Activated CD4-positive, alpha-beta T cell treated with anti-CD3 and anti-CD28 coated beads, Interleukin-2, amount 50 U/mL, for 16 hours (primary cell): Measurements from ENCODE around the gene HNRNPUL2.
"Not testable (repeated sequence)": the region's sequence is repeated elsewhere in the genome, so short reads cannot be mapped to it uniquely, and the experiment has no call there.

Experiments
- DNase-seq: peaks from one replicate; pipeline ENCODE4 v3.0.0-alpha.2; 2020

Gene HNRNPUL2

GRCh38 chr11:62726156-62726914, 922 bp downstream of the HNRNPUL2 start:
- no peak for DNase-seq

GRCh38 chr11:62725646-62726045, 1.6 kb downstream of the HNRNPUL2 start:
- DNase-seq = no peak

GRCh38 chr11:62724171-62724570, 3.1 kb downstream of the HNRNPUL2 start:
- no peak for DNase-seq

- DNase-seq = no peak
Observed at GRCh38 chr11:62721994-62722393, 5.3 kb downstream of the HNRNPUL2 start.

GRCh38 chr11:62719302-62719978, 7.8 kb downstream of the HNRNPUL2 start:
- peak; percentile 39 for DNase-seq

GRCh38 chr11:62716816-62717215, 10.4 kb downstream of the HNRNPUL2 start:
- DNase-seq = no peak

GRCh38 chr11:62716206-62716605, 11.1 kb downstream of the HNRNPUL2 start:
- no peak for DNase-seq

GRCh38 chr11:62715150-62716130, 11.8 kb downstream of the HNRNPUL2 start:
- DNase-seq = no peak

GRCh38 chr11:62713343-62713742, 13.9 kb downstream of the HNRNPUL2 start:
- DNase-seq = no peak

- DNase-seq = no peak
Observed at GRCh38 chr11:62712861-62713260, 14.4 kb downstream of the HNRNPUL2 start.

GRCh38 chr11:62712276-62712812, 14.9 kb downstream of the HNRNPUL2 start:
- DNase-seq = no peak

GRCh38 chr11:62710001-62710345, 17.3 kb downstream of the HNRNPUL2 start:
- DNase-seq = no peak

GRCh38 chr11:62709247-62710000, 17.8 kb downstream of the HNRNPUL2 start:
- peak; percentile 98 for DNase-seq

- DNase-seq = no peak
Observed at GRCh38 chr11:62708793-62709192, 18.5 kb downstream of the HNRNPUL2 start.

- no peak for DNase-seq
Observed at GRCh38 chr11:62708392-62708791, 18.9 kb downstream of the HNRNPUL2 start.

- DNase-seq = no peak
Observed at GRCh38 chr11:62707277-62707861, 19.9 kb downstream of the HNRNPUL2 start, which contains the start of the genes BSCL2 and GNG3. BSCL2 (minus strand) TSS chr11:62707424; CDS start chr11:62707195, 229 bp downstream. GNG3 (plus strand) TSS chr11:62707676; CDS start chr11:62708296, 620 bp downstream.

GRCh38 chr11:62706850-62707247, 20.4 kb downstream of the HNRNPUL2 start:
- no peak for DNase-seq

GRCh38 chr11:62705880-62706849, 21.1 kb downstream of the HNRNPUL2 start:
- DNase-seq = peak; percentile 95

- DNase-seq = no peak
Observed at GRCh38 chr11:62705413-62705812, 21.8 kb downstream of the HNRNPUL2 start.

- DNase-seq = not testable (repeated sequence)
Observed at GRCh38 chr11:62703921-62704320, 23.3 kb downstream of the HNRNPUL2 start.
